Measurements from ENCODE around the gene SCRT2.
"Not testable (repeated sequence)": the region's sequence is repeated elsewhere in the genome, so short reads cannot be mapped to it uniquely, and the experiment has no call there.

SCRT2 gene

DNA sequence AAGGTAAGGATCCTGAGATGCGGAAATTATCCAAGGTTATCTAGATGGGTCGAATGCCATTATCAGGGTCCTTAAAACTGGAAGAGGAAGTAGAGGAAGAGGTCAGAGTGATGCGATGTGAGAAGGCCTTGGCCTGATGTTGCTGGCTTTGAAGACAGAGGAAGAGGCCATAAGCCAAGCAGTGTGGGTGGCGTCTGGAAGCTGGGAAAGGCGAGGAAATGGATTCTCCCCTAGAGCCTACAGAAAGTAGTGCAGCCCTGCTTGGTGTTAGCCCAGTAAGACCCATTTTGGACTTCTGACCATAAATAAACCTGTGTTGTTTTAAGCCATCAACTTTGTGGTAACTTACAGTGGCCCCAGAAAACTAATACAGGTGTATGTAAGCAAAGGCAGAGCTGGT lies 24.6 kb downstream of the SCRT2 start:
- no peak for DNase-seq

- DNase-seq: no peak
Observed at GRCh38 chr20:650281-650680, 25.3 kb downstream of the SCRT2 start.

GRCh38 chr20:647479-648019 lies 28.1 kb downstream of the SCRT2 start:
- DNase-seq: no peak

- no peak for DNase-seq
Observed at GRCh38 chr20:646868-647233, 28.8 kb downstream of the SCRT2 start.

- DNase-seq: no peak
Observed at GRCh38 chr20:646107-646867, 29.3 kb downstream of the SCRT2 start.

GRCh38 chr20:645318-646106 lies 30.1 kb downstream of the SCRT2 start:
- DNase-seq: peak; percentile 78

DNA sequence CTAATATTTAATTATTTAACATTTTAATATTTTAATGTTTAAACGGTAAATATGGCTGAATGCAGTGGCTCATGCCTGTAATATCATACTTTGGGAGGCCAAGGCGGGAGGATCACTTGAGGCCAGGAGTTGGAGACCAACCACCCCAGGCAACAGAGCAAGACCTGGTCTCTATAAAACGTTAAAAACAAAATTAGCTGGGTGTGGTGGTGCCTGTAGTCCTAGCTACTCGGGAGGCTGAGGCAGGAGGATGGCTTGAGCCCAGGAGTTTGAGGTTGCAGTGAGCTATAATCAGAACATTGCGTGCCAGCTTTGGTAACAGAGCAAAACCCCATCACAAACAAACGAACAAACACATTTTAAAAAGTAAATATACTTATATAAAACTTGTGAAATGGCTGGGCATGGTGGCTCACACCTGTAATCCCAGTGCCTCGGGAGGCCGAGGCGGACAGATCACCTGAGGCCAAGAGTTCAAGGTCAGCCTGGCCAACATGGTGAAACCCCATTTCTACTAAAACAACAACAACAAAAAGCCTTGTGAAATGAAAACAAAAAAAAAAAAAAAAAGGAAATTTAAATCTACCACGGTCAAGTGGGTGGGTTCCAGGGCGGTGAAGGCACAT lies 30.8 kb downstream of the SCRT2 start:
- DNase-seq: no peak

- no peak for DNase-seq
Observed at GRCh38 chr20:642398-643174, 33.0 kb downstream of the SCRT2 start.

DNA sequence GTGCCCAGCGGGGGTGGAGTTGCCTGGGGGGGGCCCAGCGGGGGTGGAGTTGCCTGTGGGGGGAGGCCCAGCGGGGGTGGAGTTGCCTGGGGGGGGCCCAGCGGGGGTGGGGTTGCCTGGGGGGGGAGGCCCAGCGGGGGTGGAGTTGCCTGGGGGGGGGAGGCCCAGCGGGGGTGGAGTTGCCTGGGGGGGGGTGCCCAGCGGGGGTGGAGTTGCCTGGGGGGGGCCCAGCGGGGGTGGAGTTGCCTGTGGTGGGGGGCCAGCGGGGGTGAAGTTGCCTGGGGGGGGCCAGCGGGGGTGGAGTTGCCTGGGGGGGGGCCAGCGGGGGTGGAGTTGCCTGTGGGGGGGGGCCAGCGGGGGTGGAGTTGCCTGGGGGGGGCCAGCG lies 33.6 kb downstream of the SCRT2 start:
- not testable (repeated sequence) for DNase-seq

DNA sequence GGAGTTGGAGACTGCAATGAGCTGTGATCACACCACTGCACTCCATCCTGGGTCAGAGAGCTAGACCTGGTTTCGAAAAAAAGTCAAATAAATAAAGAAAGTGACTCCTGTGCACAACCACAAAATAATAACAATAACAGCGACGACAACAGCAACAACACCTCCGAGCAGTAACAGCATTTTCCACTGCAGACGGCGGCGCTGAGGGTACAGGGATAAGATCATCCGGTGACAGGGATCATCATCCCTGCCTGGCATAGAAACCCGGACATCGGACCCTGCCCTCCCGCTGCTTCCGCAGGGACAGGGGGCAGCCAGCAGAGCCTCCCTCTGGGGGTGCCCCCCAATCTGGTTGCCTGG lies 34.1 kb downstream of the SCRT2 start:
- DNase-seq: no peak

DNA sequence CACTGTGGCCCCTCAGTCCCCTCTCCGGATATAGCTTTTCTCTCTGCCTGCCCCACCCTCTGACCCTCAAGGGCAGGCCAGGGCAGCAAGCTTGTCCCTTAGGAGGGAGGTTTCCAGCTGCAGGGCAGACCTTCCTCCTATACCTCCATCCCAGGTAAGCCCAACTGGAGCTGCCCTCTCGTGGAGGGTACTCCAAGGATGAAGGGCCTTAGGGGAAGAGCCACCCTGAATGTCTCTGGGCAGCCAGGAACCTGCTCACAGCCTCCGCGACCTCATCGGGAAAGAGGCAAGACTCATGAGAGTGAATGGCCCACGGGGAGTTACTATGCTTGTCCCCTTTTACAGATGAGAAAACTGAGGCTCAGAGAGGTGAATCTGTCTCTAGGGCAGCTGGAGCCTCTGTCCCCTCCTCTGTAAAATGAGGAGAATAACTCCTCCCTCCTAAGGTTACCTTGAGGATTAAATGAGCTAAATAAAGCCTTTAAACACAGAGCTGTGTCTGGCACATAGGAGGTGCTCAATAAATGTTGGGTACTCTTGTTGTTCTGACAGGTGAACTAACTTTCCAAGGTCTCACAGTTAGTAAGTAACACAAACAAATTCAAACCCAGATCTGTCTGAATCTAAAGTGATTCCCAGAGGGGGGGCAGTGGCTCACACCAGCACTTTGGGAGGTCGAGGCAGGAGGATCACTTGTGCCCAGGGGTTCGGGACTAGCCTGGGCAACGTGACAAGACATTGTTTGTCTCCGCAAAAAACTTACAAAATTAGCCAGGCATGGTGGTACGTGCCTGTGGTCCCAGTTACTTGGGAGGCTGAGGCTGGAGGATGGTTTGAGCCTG lies 34.7 kb downstream of the SCRT2 start:
- no peak for DNase-seq

DNA sequence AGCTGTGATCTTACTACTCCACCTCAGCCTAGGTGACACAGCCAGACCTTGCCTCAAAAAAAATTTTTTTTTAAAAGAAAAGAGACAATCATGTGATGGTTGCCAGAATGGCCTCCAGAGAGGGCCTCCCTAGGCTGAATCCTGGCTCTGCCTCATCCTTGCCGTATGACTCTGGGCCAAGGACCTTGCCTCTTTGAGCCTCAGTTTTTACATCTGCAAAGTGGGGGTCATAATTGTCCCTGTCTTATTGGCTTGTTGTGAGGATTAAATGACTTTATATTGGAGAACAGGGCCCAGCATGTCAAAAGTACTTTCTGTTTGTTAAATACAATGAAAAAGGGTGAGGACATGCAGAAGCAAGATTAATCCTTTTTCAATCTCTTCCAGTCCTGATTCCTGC lies 37.0 kb downstream of the SCRT2 start:
- DNase-seq: no peak

DNA sequence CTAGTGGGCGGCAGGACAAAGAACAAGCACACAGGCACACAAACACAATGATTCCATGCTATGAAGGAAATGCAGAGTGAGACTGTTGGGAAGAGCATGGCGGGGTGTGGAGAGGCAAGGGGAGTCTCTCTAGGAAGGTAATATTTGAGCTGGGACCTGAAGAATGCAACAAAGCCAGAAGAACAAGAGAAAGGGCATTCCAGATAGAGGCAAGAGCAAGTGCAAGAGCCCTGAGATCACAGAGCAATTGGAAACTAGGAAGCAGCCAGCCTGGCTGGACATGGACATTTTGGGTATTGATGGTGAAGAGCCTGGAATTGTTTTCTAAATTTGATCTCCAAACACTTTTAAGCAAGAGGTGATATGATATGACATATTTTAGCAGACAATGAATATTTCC lies 38.0 kb downstream of the SCRT2 start:
- DNase-seq: no peak

- no peak for DNase-seq
Observed at GRCh38 chr20:635893-636338, 39.7 kb downstream of the SCRT2 start.

GRCh38 chr20:635028-635892 lies 40.3 kb downstream of the SCRT2 start:
- DNase-seq: no peak

GRCh38 chr20:634148-634925 lies 41.3 kb downstream of the SCRT2 start:
- no peak for DNase-seq

- no peak for DNase-seq
Observed at GRCh38 chr20:631101-631500, 44.5 kb downstream of the SCRT2 start.

DNA sequence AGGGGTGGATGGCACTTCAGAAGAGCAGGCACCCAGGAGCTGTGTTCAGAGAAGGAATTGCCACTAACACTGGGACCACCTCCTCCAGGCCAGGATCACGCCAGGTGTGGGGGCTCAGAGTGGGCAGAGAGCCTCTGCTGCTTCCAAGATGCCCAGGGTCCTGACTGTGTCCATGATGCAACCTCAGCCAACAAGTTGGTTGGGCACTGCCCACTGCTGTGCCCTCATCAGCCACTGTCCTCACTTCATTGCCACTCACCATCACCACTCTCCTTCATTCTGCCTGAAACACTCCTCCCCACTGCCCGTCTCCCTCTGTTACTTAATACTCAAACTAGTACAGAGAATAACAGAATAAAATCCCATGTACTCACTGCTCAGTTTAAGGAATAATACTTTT lies 49.0 kb downstream of the SCRT2 start:
- DNase-seq: no peak

DNA sequence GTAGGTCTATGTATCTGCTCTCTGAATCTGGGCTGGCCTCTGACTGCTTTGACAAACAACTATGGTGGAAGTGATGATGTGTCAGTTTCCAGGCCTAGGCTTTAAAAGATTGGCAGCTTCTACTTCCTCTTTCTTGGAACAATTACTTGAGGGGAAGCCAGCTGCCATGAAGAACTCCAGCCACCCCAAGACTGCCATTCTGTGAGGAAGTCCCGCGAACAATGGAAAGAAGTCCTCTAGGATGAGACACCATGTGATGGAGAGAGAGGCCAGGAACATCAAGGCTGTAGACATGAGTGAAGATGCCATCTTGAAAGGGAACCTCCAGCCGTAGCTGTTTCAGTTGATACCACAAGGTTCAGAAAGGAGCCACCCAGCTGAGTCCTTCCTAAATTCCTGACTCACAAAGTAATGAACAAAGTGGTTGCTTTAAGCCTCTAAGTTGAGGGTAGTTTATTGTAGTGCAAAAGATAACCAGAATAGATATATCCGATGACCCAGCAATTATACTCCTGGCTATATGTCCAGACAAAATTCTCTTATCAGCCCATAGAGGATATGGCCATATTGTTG lies 50.2 kb downstream of the SCRT2 start:
- DNase-seq: peak; percentile 57

DNA sequence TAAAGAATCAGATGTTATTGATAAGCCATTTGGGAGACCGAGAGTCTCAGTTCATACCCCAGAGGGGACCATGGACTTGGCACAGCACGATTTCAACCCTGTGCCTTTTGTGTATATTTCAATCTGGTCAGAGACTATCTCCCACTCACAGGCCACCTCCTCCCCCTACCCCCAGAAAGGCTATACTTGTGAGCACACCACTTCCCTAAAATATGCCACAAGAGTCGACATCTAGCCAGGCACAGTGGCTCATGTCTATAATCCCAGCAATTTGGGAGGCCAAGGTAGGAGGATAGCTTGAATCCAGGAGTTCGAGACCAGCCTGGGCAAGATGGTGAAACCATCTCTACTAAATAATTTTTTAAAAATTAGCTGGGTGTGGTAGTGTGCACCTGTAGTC lies 51.9 kb downstream of the SCRT2 start:
- no peak for DNase-seq

Measured in hematopoietic multipotent progenitor cell treated with erythropoietin and hydrocortisone succinate and interleukin-3 and kit ligand, for 6 days (in vitro differentiated cells).